Peyer's patch (tissue), 4 donors: Measurements from ENCODE around the gene SMIM27. TPM values are rescaled to one million over a fixed set of nuclear protein-coding genes. Genes with fewer than 3 reads are reported as not detected.

Experiments
- DNase-seq, 3 donors: peaks; one replicate each; pipeline ENCODE4 v3.0.0-alpha.2; 2017 to 2019
- H3K27ac ChIP-seq, 4 donors: fragments of 200-600 bp; sonication (generic); one replicate each; pipeline ENCODE4 v1.5.1; 2016 to 2019
- H3K27me3 ChIP-seq, 2 donors: fragments of 200-600 bp; sonication (generic); one replicate each; pipeline ENCODE4 v1.5.1; 2019
- H3K36me3 ChIP-seq, 3 donors: fragments of 200-600 bp; sonication (generic); one replicate each; pipeline ENCODE4 v1.5.1; 2016 to 2019
- H3K4me1 ChIP-seq, 4 donors: fragments of 200-600 bp; sonication (generic); one replicate each; pipeline ENCODE4 v1.5.1; 2016 to 2019
- H3K4me3 ChIP-seq, 4 donors: fragments of 200-600 bp; sonication (generic); 1 replicate in 3 of 4; 2 replicates in 1 of 4; pipeline ENCODE4 v1.5.1; 2016 to 2019; ENCODE audit warnings: mild to moderate bottlenecking in 1 of 4
- H3K9me3 ChIP-seq, 4 donors: fragments of 200-600 bp; sonication (generic); one replicate each; pipeline ENCODE4 v1.5.1; 2016 to 2019; ENCODE audit warnings: mild to moderate bottlenecking in 1 of 4
- CTCF ChIP-seq, 6 experiments: fragments of 450-650 bp in 4 of 6; fragments of 200-600 bp in 2 of 6; sonication (generic) in 1 of 6; IDR thresholded peaks; one replicate each; pipeline ENCODE4 v1.5.1; 2017 to 2019; ENCODE audit warnings: antibody characterized with exemption in 6 of 6, mild to moderate bottlenecking in 3 of 6, moderate library complexity in 1 of 6
- POLR2A ChIP-seq, 2 donors: fragments of 450-650 bp; IDR thresholded peaks; one replicate each; pipeline ENCODE4 v1.5.1; 2017; ENCODE audit warnings: antibody characterized with exemption in 2 of 2, mild to moderate bottlenecking in 2 of 2, moderate library complexity in 2 of 2
- total RNA-seq, 4 donors: library from RNA; depleted of rRNA; stranded (reverse); fragments of >200 nt; gene quantifications; one replicate each; pipeline ENCODE4 v1.1.0, GENCODE V29; 2016

The SMIM27 gene
- total RNA-seq, 4 donors from 2014 or later: 1.0 to 4.2 (median 3.2) TPM; not detected in 1

- DNase-seq: peak; percentile 76 to 94 (median 77)
- Histone ChIP-seq H3K4me1 (no peaks in the 10 kb centered on the region), H3K36me3 (no peaks in the 10 kb centered on the region), H3K27ac (no peak overlapping the region), H3K9me3 (no peaks in the 10 kb centered on the region), H3K4me3 (no peak overlapping the region), H3K27me3 (no peaks in the 10 kb centered on the region)
- TF ChIP-seq CTCF (IDR thresholded peaks at IDR 0.05) (peak; percentile 74 to 93 (median 88)), POLR2A (IDR thresholded peaks at IDR 0.05) (no peak)
Measured at GRCh38 chr9:32579706-32580331, 27.7 kb downstream of the SMIM27 start.

GRCh38 chr9:32580631-32581300 is 28.6 kb downstream of the SMIM27 start:
- Histone ChIP-seq H3K9me3 (no peaks in the 10 kb centered on the region), H3K36me3 (no peaks in the 10 kb centered on the region), H3K27me3 (no peaks in the 10 kb centered on the region), H3K4me3 (no peak overlapping the region), H3K4me1 (no peaks in the 10 kb centered on the region), H3K27ac (no peak overlapping the region)
- no peak for TF ChIP-seq CTCF (IDR thresholded peaks at IDR 0.05)
- no peak for TF ChIP-seq POLR2A (IDR thresholded peaks at IDR 0.05)
- no peak for DNase-seq

GRCh38 chr9:32581512-32582143 is 29.5 kb downstream of the SMIM27 start:
- no peak overlapping the region for H3K4me3 ChIP-seq
- no peaks in the 10 kb centered on the region for H3K36me3 ChIP-seq
- no peaks in the 10 kb centered on the region for H3K27me3 ChIP-seq
- H3K27ac ChIP-seq: no peak overlapping the region
- no peaks in the 10 kb centered on the region for H3K4me1 ChIP-seq
- TF ChIP-seq POLR2A (IDR thresholded peaks at IDR 0.05) (no peak), CTCF (IDR thresholded peaks at IDR 0.05) (peak in 4 of 6 experiments; percentile 29 to 44 (median 36))
- no peaks in the 10 kb centered on the region for H3K9me3 ChIP-seq
- peak in 1 of 3 donors; percentile 48 for DNase-seq

GRCh38 chr9:32584784-32585183 is 32.7 kb downstream of the SMIM27 start:
- no peak overlapping the region for H3K27ac ChIP-seq
- DNase-seq: no peak
- H3K4me1 ChIP-seq: no peaks in the 10 kb centered on the region
- no peak overlapping the region for H3K4me3 ChIP-seq
- no peaks in the 10 kb centered on the region for H3K36me3 ChIP-seq
- H3K9me3 ChIP-seq: no peaks in the 10 kb centered on the region
- no peak for TF ChIP-seq POLR2A (IDR thresholded peaks at IDR 0.05)
- TF ChIP-seq CTCF (IDR thresholded peaks at IDR 0.05): no peak
- no peaks in the 10 kb centered on the region for H3K27me3 ChIP-seq

GRCh38 chr9:32587901-32588300 is 35.8 kb downstream of the SMIM27 start:
- no peak overlapping the region for H3K27ac ChIP-seq
- DNase-seq: no peak
- no peaks in the 10 kb centered on the region for H3K4me1 ChIP-seq
- TF ChIP-seq CTCF (IDR thresholded peaks at IDR 0.05) (no peak), POLR2A (IDR thresholded peaks at IDR 0.05) (no peak)
- H3K4me3 ChIP-seq: no peak overlapping the region
- H3K27me3 ChIP-seq: no peaks in the 10 kb centered on the region
- no peaks in the 10 kb centered on the region for H3K9me3 ChIP-seq
- no peaks in the 10 kb centered on the region for H3K36me3 ChIP-seq
